ENCODE measurements around the gene KDM1A.

DNA sequence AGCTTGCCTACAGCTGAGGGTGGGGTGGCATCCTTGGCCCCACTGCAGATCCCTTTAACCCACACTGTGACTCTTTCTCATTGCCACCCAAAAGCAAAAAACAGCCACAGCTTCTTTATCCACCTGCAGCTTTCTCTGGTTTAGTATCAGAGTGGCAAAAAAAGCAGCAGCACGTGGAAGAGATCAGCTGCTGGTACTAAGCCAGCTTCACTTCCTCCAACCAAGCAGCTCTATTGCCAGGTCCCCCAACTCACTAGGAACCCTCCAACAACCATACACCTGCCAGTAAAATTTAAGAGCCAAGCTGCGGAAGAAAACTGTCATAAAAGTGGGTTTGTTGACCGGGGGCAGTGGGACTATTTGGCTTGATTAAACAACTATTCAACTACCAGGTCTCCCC lies 66.4 kb downstream of the KDM1A start:
- TF ChIP-seq ARID2 (CRISPR knock-in tag; IDR thresholded peaks at IDR 0.05; ENCODE audit: borderline replicate concordance) (no peak), ZNF230 (CRISPR knock-in tag; IDR thresholded peaks at IDR 0.05) (no peak), GTF2F1 (IDR thresholded peaks at IDR 0.05; ENCODE audit: low read length) (no peak), EP300 (IDR thresholded peaks at IDR 0.05; ENCODE audit: low read depth in 2 of 2, low read length in 2 of 2) (no peak), EP300 (CRISPR knock-in tag; IDR thresholded peaks at IDR 0.05; ENCODE audit: borderline replicate concordance) (no peak), GABPA (IDR thresholded peaks at IDR 0.05; ENCODE audit: low read depth, low read length) (no peak), GABPA (CRISPR knock-in tag; IDR thresholded peaks at IDR 0.05; ENCODE audit: low read depth) (no peak), NBN (conservative IDR thresholded peaks at IDR 0.05) (no peak)
- TF ChIP-seq, protein P1, sequence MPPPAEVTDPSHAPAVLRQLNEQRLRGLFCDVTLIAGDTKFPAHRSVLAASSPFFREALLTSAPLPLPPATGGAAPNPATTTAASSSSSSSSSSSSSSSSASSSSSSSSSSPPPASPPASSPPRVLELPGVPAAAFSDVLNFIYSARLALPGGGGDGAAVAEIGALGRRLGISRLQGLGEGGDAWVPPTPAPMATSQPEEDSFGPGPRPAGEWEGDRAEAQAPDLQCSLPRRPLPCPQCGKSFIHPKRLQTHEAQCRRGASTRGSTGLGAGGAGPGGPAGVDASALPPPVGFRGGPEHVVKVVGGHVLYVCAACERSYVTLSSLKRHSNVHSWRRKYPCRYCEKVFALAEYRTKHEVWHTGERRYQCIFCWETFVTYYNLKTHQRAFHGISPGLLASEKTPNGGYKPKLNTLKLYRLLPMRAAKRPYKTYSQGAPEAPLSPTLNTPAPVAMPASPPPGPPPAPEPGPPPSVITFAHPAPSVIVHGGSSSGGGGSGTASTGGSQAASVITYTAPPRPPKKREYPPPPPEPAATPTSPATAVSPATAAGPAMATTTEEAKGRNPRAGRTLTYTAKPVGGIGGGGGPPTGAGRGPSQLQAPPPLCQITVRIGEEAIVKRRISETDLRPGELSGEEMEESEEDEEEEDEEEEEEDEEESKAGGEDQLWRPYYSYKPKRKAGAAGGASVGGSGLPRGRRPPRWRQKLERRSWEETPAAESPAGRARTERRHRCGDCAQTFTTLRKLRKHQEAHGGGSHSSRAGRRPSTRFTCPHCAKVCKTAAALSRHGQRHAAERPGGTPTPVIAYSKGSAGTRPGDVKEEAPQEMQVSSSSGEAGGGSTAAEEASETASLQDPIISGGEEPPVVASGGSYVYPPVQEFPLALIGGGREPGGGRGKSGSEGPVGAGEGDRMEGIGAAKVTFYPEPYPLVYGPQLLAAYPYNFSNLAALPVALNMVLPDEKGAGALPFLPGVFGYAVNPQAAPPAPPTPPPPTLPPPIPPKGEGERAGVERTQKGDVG (CRISPR knock-in tag; IDR thresholded peaks at IDR 0.05; ENCODE audit: borderline replicate concordance) = no peak
- TF ChIP-seq, protein P2, sequence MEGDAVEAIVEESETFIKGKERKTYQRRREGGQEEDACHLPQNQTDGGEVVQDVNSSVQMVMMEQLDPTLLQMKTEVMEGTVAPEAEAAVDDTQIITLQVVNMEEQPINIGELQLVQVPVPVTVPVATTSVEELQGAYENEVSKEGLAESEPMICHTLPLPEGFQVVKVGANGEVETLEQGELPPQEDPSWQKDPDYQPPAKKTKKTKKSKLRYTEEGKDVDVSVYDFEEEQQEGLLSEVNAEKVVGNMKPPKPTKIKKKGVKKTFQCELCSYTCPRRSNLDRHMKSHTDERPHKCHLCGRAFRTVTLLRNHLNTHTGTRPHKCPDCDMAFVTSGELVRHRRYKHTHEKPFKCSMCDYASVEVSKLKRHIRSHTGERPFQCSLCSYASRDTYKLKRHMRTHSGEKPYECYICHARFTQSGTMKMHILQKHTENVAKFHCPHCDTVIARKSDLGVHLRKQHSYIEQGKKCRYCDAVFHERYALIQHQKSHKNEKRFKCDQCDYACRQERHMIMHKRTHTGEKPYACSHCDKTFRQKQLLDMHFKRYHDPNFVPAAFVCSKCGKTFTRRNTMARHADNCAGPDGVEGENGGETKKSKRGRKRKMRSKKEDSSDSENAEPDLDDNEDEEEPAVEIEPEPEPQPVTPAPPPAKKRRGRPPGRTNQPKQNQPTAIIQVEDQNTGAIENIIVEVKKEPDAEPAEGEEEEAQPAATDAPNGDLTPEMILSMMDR (CRISPR knock-in tag; IDR thresholded peaks at IDR 0.05) = no peak

Data from HepG2 (cell line).